OCI-LY7 (cell line): ENCODE data around the gene COL5A2.

Source experiments
- EZH2phosphoT487 ChIP-seq: fragments of 200-600 bp; sonication (generic); IDR thresholded peaks from 2 replicates; pipeline ENCODE4 v1.6.1; 2018; ENCODE audit warnings: low read depth, borderline replicate concordance, mild to moderate bottlenecking, mixed run types, antibody characterized with exemption, low read length, moderate library complexity, mixed read lengths
- TF ChIP-seq, protein P1 (sequence below): fragments of 200-600 bp; sonication (generic); conservative IDR thresholded peaks from 2 replicates; pipeline ENCODE4 v1.5.1; 2014; ENCODE audit warnings: mild to moderate bottlenecking, antibody characterized with exemption, low read length, moderate library complexity, mixed read lengths

- TF ChIP-seq, protein P1, sequence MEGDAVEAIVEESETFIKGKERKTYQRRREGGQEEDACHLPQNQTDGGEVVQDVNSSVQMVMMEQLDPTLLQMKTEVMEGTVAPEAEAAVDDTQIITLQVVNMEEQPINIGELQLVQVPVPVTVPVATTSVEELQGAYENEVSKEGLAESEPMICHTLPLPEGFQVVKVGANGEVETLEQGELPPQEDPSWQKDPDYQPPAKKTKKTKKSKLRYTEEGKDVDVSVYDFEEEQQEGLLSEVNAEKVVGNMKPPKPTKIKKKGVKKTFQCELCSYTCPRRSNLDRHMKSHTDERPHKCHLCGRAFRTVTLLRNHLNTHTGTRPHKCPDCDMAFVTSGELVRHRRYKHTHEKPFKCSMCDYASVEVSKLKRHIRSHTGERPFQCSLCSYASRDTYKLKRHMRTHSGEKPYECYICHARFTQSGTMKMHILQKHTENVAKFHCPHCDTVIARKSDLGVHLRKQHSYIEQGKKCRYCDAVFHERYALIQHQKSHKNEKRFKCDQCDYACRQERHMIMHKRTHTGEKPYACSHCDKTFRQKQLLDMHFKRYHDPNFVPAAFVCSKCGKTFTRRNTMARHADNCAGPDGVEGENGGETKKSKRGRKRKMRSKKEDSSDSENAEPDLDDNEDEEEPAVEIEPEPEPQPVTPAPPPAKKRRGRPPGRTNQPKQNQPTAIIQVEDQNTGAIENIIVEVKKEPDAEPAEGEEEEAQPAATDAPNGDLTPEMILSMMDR: 0 out of 2 replicates have a peak, but pooled peaks have one; percentile 8
- TF ChIP-seq EZH2phosphoT487: no peak
Observed at GRCh38 chr2:189178054-189178453, 1.5 kb downstream of the COL5A2 start.
